ENCODE results near the gene CNEP1R1. TPM values are rescaled to one million over a fixed set of nuclear protein-coding genes. Genes with fewer than 3 reads are reported as not detected.

The CNEP1R1 gene
- total and polyA plus RNA-seq, 2 experiments from 2014 or later = 13.8 to 30.3 TPM

DNA sequence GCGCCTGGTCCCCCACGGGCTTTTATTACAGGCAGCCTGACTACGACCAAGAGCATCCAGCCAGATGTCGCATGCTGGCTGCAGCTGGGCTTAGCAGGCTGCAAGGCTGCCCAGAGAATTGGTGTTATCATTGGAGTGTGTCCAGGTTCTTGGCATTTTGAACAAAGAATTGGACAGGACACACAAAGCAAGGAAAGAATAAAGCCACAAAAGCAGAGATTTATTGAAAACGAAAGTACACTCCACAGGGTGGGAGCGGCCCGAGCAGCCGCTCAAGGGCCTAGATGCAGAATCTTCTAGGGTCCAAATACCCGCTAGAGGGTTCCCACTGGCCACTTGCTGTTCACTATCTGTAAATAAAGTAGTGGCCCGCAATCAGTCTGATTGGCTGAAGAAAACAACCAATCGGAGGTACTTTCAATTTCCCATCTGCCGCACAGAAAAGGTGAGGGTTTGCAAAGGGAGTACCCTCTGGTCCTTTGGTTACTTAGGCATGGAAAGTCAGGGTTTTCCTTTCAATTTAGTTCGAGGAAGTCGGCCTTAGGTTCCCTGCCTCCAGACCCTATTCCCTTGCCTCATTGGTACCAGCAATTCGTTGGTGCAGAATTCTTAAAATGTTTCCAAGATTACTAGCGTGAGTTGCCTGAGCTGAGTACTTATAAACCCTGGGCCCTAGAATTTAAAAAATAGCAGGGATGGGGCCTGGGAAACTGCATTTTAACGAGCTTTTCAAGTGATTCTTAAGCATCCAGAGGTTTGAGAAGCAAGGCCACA is 38.5 kb upstream of the CNEP1R1 start:
- Histone ChIP-seq H3K4me1 (ENCODE audit: insufficient read depth) (no peaks in the 10 kb centered on the region), H2AFZ (peak overlapping the region; percentile 84), H3K9me2 (ENCODE audit: insufficient read depth) (no peaks in the 10 kb centered on the region), H3F3A (replicated peaks; ENCODE audit: low read depth) (no peaks in the 10 kb centered on the region), H3K27ac (ENCODE audit: low read depth) (no peak overlapping the region), H3K4me3 (no peak overlapping the region), H4K20me1 (replicated peaks; ENCODE audit: insufficient read depth) (no peaks in the 10 kb centered on the region), H3K36me3 (ENCODE audit: insufficient read depth) (no peaks in the 10 kb centered on the region), H3K4me2 (no peak overlapping the region), H3K27me3 (ENCODE audit: insufficient read depth) (no peaks in the 10 kb centered on the region), H3K79me2 (replicated peaks; ENCODE audit: insufficient read depth) (no peaks in the 10 kb centered on the region)
- TF ChIP-seq ZNF462 (CRISPR knock-in tag; IDR thresholded peaks at IDR 0.05) = no peak
- no peak for TF ChIP-seq REST (IDR thresholded peaks at IDR 0.05; ENCODE audit: unreplicated experiment)
- TF ChIP-seq EZH2phosphoT487 (IDR thresholded peaks at IDR 0.05; ENCODE audit: unreplicated experiment) = no peak
- no peak for TF ChIP-seq ZNF331 (CRISPR knock-in tag; IDR thresholded peaks at IDR 0.05; ENCODE audit: low read depth)
- TF ChIP-seq ETS1 (IDR thresholded peaks at IDR 0.05) = no peak
- TF ChIP-seq JUNB (IDR thresholded peaks at IDR 0.05; ENCODE audit: unreplicated experiment) = no peak
- TF ChIP-seq, protein P1, sequence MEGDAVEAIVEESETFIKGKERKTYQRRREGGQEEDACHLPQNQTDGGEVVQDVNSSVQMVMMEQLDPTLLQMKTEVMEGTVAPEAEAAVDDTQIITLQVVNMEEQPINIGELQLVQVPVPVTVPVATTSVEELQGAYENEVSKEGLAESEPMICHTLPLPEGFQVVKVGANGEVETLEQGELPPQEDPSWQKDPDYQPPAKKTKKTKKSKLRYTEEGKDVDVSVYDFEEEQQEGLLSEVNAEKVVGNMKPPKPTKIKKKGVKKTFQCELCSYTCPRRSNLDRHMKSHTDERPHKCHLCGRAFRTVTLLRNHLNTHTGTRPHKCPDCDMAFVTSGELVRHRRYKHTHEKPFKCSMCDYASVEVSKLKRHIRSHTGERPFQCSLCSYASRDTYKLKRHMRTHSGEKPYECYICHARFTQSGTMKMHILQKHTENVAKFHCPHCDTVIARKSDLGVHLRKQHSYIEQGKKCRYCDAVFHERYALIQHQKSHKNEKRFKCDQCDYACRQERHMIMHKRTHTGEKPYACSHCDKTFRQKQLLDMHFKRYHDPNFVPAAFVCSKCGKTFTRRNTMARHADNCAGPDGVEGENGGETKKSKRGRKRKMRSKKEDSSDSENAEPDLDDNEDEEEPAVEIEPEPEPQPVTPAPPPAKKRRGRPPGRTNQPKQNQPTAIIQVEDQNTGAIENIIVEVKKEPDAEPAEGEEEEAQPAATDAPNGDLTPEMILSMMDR (conservative IDR thresholded peaks at IDR 0.05; ENCODE audit: low read depth in 2 of 2) = no peak
- TF ChIP-seq EZH2 (IDR thresholded peaks at IDR 0.05; ENCODE audit: low read depth, unreplicated experiment) = no peak
- Mint-ChIP-seq H3K27me3 (ENCODE audit: insufficient read depth, low read depth, poor library complexity) (peaks cover 5% of the 10 kb centered on the region), H3K4me3 (no peak overlapping the region), H3K9me3 (no peaks in the 10 kb centered on the region), H3K27ac (no peak overlapping the region), H3K4me1 (peaks cover 2% of the 10 kb centered on the region; the same call in 2 of the 3 replicates), H3K36me3 (ENCODE audit: low read depth) (no peaks in the 10 kb centered on the region)
- DNase-seq (ENCODE audit: low spot score) (peak; percentile 40), ATAC-seq (peak; percentile 43)
